Type B pancreatic cell (in vitro differentiated cells): Measurements from ENCODE around the gene PLPPR1. TPM values are rescaled to one million over a fixed set of nuclear protein-coding genes. Genes with fewer than 3 reads are reported as not detected.
"Not testable (repeated sequence)": the region's sequence is repeated elsewhere in the genome, so short reads cannot be mapped to it uniquely, and the experiment has no call there.

Source experiments
- DNase-seq: peaks from one replicate; pipeline ENCODE4 v3.0.0; 2021; ENCODE audit warnings: mixed read lengths; ENCODE audit not compliant: unreplicated experiment; ENCODE audit errors: extremely low spot score
- H3K27ac Mint-ChIP-seq: 2 replicates; pipeline ENCODE4 v1.8.0; 2021; ENCODE audit warnings: mild to moderate bottlenecking, mixed read lengths
- H3K27me3 Mint-ChIP-seq: 2 replicates; pipeline ENCODE4 v1.8.0; 2021; ENCODE audit warnings: mixed read lengths
- H3K36me3 Mint-ChIP-seq: 2 replicates; pipeline ENCODE4 v1.8.0; 2021; ENCODE audit warnings: mixed read lengths
- H3K4me1 Mint-ChIP-seq: one replicate; pipeline ENCODE4 v1.8.0; 2021; ENCODE audit warnings: mixed read lengths; ENCODE audit not compliant: unreplicated experiment
- H3K4me3 Mint-ChIP-seq: 2 replicates; pipeline ENCODE4 v1.8.0; 2021; ENCODE audit warnings: mild to moderate bottlenecking, mixed read lengths
- H3K9me3 Mint-ChIP-seq: 2 replicates; pipeline ENCODE4 v1.8.0; 2021; ENCODE audit warnings: mixed read lengths
- total RNA-seq: library from RNA; stranded (reverse); gene quantifications from 2 replicates; pipeline ENCODE4 v1.2.1, GENCODE V29; 2021; ENCODE audit warnings: low replicate concordance
- TF ChIP-seq, protein P1 (sequence below): fragments of 200-600 bp; sonication (generic); conservative IDR thresholded peaks from 2 replicates; pipeline ENCODE4 v1.5.0; 2021; ENCODE audit warnings: antibody characterized with exemption, mild to moderate bottlenecking

PLPPR1 gene
- total RNA-seq, 1 donor from 2014 or later = 3.2 TPM

DNA sequence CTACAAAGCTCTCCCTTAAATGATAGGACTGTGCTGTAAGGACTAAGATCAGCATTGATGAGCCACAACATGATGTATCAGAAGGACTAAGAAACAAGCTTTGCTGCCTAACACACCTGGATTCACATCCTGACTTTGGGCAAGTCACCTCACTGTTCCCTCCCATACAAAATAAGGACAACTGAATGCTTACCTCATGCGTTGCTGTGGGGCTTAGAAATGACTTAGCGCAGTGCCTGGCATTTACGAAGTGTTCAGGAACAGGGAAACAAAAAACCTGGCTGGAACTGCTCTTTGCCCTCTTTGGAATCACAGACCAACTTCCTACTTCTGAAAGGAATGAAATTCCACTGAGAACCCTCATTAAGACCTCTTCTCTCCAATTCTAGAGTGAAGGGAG is 242.6 kb downstream of the PLPPR1 start:
- Mint-ChIP-seq H3K4me3 (no peak overlapping the region), H3K27ac (no peak overlapping the region), H3K4me1 (peaks cover 8% of the 10 kb centered on the region), H3K9me3 (no peaks in the 10 kb centered on the region), H3K36me3 (no peaks in the 10 kb centered on the region), H3K27me3 (peaks cover 3% of the 10 kb centered on the region)
- no peak for DNase-seq
- TF ChIP-seq, protein P1, sequence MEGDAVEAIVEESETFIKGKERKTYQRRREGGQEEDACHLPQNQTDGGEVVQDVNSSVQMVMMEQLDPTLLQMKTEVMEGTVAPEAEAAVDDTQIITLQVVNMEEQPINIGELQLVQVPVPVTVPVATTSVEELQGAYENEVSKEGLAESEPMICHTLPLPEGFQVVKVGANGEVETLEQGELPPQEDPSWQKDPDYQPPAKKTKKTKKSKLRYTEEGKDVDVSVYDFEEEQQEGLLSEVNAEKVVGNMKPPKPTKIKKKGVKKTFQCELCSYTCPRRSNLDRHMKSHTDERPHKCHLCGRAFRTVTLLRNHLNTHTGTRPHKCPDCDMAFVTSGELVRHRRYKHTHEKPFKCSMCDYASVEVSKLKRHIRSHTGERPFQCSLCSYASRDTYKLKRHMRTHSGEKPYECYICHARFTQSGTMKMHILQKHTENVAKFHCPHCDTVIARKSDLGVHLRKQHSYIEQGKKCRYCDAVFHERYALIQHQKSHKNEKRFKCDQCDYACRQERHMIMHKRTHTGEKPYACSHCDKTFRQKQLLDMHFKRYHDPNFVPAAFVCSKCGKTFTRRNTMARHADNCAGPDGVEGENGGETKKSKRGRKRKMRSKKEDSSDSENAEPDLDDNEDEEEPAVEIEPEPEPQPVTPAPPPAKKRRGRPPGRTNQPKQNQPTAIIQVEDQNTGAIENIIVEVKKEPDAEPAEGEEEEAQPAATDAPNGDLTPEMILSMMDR = no peak

DNA sequence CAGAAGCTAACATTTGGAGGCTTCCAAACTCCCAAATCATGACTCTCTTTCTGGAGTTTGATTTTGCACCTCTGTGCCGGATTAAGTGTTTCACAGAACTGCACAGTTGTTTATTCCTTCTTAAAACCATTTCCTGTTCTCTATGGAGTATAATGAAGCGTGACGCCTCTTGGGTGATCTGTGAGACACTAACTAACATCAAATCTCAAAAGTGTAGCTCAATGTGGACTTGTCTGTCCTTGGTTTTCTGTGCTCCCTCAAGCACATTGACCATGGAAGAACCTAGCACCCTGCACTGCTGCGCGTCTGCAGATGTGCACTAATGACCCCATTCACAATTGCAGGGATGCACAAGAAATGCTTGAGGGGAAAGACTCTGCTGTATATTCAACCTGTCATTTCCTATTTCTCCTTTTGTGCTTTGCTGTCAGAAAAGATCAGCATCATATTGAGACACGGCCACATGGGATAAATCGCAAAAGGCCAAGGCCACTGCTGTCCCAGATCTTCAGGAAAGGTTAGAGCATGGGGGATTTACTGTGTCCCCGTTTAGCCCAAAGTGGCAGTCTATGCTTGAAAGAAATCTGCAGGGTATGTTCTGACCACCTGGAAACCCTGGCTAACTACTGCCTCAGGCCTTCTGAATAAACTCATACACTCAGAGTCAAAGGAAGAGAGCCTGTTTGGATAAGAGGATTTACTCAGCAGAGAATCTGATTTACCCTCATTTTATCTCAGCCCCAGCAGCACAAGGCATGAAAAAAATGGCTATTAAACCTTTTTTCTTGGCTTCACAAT is 246.6 kb downstream of the PLPPR1 start:
- DNase-seq = no peak
- no peak overlapping the region for H3K4me3 Mint-ChIP-seq
- TF ChIP-seq, protein P1 = no peak

DNA sequence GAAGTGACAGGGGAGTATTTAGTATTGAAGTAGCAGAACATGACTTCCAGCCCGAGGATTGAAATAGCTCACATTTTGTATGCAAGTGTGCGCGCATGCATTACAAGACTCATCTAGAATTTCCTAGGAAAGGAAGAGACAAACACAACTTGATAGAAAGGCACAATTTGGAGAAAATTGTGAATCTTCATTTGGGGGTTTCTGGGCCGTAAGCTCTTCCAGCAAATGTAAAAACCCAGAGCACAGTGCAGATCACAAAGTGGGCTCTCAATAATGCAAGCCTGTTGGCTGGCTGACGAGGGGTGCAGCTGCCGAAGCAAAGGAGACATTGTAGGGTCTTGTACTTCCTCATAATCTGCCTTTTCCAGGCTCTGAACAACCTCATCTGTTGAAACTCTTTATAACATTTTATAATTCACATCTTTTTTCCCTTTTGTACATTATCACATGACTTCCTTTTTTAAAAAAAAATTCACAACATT is 247.3 kb downstream of the PLPPR1 start:
- Mint-ChIP-seq H3K4me1 (peaks cover 8% of the 10 kb centered on the region), H3K27ac (no peak overlapping the region), H3K36me3 (no peaks in the 10 kb centered on the region), H3K4me3 (no peak overlapping the region), H3K9me3 (no peaks in the 10 kb centered on the region), H3K27me3 (peaks cover 3% of the 10 kb centered on the region)
- DNase-seq = no peak
- TF ChIP-seq, protein P1 = no peak

More for the DNA sequence above, 246.6 kb downstream of the PLPPR1 start:
- H3K4me1 Mint-ChIP-seq = peaks cover 8% of the 10 kb centered on the region
- no peaks in the 10 kb centered on the region for H3K36me3 Mint-ChIP-seq
- H3K9me3 Mint-ChIP-seq = no peaks in the 10 kb centered on the region
- no peak overlapping the region for H3K27ac Mint-ChIP-seq
- H3K27me3 Mint-ChIP-seq = peaks cover 3% of the 10 kb centered on the region

DNA sequence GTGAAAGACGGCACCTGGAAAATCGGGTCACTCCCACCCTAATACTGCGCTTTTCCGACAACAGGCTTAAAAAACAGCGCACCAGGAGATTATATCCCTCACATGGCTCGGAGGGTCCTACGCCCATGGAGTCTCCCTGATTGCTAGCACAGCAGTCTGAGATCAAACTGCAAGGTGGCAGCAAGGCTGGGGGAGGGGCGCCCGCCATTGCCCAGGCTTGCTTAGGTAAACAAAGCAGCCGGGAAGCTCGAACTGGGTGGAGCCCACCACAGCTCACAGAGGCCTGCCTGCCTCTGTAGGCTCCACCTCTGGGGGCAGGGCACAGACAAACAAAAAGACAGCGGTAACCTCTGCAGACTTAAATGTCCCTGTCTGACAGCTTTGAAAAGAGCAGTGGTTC is 262.5 kb downstream of the PLPPR1 start:
- H3K9me3 Mint-ChIP-seq, H3K36me3 Mint-ChIP-seq, H3K4me1 Mint-ChIP-seq, H3K27ac Mint-ChIP-seq, H3K27me3 Mint-ChIP-seq, H3K4me3 Mint-ChIP-seq, DNase-seq: not testable (repeated sequence)

DNA sequence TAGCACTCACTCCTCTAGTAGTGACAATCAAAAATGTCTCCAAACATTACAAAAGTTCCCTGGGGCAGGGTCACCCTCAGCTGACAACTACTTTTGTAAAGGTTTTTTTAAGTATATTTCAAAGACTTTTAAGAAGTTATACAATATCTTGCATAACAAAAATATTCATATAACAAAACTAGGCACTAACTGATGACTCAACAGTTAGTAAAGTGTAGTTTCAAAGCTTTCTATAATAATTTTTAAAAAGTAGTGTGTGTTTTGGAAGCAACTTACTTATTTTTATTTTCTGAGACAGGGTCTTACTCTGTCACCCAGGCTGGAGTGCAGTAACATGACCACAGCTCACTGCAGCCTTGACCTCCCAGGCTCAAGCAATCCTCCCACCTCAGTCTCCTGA is 271.4 kb downstream of the PLPPR1 start:
- no peak overlapping the region for H3K4me3 Mint-ChIP-seq
- no peaks in the 10 kb centered on the region for H3K4me1 Mint-ChIP-seq
- no peaks in the 10 kb centered on the region for H3K9me3 Mint-ChIP-seq
- TF ChIP-seq, protein P1 = no peak
- no peaks in the 10 kb centered on the region for H3K36me3 Mint-ChIP-seq
- no peak for DNase-seq
- no peaks in the 10 kb centered on the region for H3K27me3 Mint-ChIP-seq
- H3K27ac Mint-ChIP-seq = no peak overlapping the region

DNA sequence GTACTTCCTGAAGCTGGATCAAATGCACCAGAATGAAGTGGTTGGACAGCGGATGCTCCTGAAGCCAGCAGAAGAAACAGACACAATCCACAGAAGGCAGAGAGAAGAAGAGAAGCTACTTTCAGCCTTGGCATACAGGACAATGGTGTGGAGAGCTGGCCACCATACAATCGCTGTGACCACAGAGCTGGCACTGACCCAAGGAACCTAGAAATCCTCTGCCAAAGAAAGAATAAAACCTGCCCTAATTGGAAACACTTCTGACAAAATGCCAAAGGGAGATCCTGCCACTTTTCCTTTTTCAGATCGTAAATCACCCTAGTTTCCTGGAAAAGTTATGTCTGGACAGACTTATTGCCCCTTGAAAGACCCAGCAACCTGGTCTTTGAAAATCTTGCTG is 278.5 kb downstream of the PLPPR1 start:
- DNase-seq = no peak
- TF ChIP-seq, protein P1 = no peak
- H3K27me3 Mint-ChIP-seq = peaks cover 5% of the 10 kb centered on the region
- H3K27ac Mint-ChIP-seq = no peak overlapping the region
- no peaks in the 10 kb centered on the region for H3K36me3 Mint-ChIP-seq
- H3K9me3 Mint-ChIP-seq = no peaks in the 10 kb centered on the region
- H3K4me1 Mint-ChIP-seq = peaks cover 9% of the 10 kb centered on the region
- H3K4me3 Mint-ChIP-seq = no peak overlapping the region
